ENCODE results near the gene MEIS1. TPM values are rescaled to one million over a fixed set of nuclear protein-coding genes. Genes with fewer than 3 reads are reported as not detected.
A peak's percentile ranks its signal among the peaks of the same experiment; 100 is the strongest.

MEIS1 gene
- total RNA-seq, 2 donors from 2014 or later, result 10.0 to 38.9 TPM

GRCh38 chr2:66568650-66569300 is 133.8 kb downstream of the MEIS1 start:
- DNase-seq, result no peak
- intact Hi-C loops (cut with DNase I, micrococcal nuclease), result no loop called here
- ATAC-seq, result no peak

DNA sequence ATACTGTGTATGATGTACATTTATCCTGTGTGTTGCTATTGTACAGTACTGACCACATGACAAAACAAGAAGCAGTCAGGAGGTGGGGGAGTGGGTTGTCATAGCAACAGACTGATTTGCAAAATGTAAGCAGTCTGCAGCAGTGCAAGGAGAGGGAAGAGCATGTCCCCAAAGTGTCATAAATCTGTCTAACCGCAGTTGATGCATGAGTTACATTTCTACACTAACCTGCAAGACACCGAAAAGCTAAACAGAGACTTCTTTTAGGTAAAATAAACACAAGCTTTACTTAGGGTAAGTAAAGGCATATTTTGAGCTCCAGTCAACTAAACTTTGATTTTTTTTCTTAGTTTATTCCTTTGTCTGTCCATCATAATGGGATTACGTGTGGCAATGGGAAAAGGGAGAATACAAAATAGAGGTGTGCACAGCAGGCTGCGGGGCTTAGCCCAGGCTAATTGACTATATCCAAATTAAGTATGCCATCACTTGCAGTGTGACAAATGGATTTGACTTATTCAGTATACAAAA is 134.5 kb downstream of the MEIS1 start:
- DNase-seq (no peak), ATAC-seq (no peak)
- intact Hi-C loops (cut with DNase I, micrococcal nuclease), result no loop called here

DNA sequence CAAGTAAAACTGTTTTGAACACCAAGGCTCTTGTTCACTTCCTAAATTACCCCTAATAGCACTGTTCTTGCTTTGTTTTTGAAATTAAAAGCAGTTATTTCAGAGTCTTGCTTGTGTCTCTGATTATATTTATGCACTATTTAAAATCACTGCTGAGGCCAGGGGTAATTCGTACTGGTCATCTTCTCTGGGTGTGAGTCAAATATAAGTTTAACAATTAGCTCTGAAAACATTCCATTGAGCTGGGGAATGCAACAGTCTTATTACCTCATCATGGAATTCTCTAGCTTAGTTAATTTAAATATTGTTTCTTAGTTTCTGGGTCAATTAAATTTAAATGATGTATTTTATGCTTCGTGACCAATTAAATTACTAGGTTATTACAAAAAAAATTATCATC is 135.0 kb downstream of the MEIS1 start:
- DNase-seq (no peak), ATAC-seq (no peak)
- intact Hi-C loops (cut with DNase I, micrococcal nuclease), result loop anchor here in 1 of 2 donors (10.0 kb wide), 1 partner anchor 135 kb away; the partner anchor contains the start of gene MEIS1

GRCh38 chr2:66570471-66570870 is 135.5 kb downstream of the MEIS1 start:
- intact Hi-C loops (cut with DNase I, micrococcal nuclease), result loop anchor here in 1 of 2 donors (10.0 kb wide), 1 partner anchor 136 kb away; the partner anchor contains the start of gene MEIS1
- no peak for DNase-seq
- no peak for ATAC-seq

- DNase-seq (no peak), ATAC-seq (no peak)
- intact Hi-C loops (cut with DNase I, micrococcal nuclease), result loop anchor here in 1 of 2 donors (10.0 kb wide), 1 partner anchor 137 kb away; the partner anchor contains the start of gene MEIS1
Observed at GRCh38 chr2:66571918-66572317, 137.0 kb downstream of the MEIS1 start.

GRCh38 chr2:66572391-66572790 is 137.5 kb downstream of the MEIS1 start:
- intact Hi-C loops (cut with DNase I, micrococcal nuclease), result loop anchor here in 1 of 2 donors (10.0 kb wide), 1 partner anchor 138 kb away; the partner anchor contains the start of gene MEIS1
- DNase-seq, result no peak
- ATAC-seq, result no peak

DNA sequence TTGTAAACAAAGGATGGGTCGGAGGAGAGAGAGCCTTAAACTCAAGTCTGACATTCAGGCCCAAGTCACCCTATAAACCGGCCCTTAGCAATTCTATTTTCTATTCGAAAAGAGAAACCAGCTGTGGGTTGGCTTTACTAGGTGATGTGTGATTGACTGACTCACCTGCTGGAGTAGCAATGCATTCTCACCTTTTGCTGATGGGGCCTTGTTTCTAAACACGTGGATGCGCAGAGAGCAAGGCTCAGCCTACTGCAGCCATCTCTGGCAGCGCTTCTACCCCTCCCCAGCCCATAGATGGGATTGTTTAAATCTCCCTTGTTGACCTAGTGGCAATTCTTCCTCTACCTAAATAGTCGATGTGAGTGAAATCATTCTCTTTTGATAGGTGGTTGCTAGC is 138.5 kb downstream of the MEIS1 start:
- no peak for DNase-seq
- ATAC-seq, result no peak
- intact Hi-C loops (cut with DNase I, micrococcal nuclease), result loop anchor here in 1 of 2 donors (10.0 kb wide), 1 partner anchor 139 kb away; the partner anchor contains the start of gene MEIS1

DNA sequence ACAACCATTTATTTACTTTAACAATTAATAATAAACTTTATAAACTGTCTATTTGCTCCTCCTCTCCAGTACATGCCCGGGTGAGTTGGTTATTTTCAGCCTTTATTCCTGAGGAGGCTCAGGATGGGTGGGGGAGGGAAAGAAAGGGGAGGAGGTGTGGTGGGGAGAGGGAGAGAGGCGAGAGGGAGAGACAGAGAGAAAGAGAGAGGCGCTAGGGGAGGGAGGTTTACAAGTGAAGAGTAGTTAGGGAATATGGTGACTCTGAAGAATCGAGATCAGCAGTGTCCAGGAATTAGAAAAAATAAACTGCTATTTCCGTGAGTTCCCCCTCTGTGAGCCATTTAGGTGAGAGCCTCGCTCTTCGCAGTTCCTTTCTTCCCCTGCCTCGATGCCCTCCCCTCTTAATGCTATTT is 138.9 kb downstream of the MEIS1 start:
- intact Hi-C loops (cut with DNase I, micrococcal nuclease), result loop anchor here in 1 of 2 donors (10.0 kb wide), 1 partner anchor 139 kb away; the partner anchor contains the start of gene MEIS1
- ATAC-seq, result no peak
- DNase-seq, result no peak

- ATAC-seq (peak; percentile 39), DNase-seq (peak; percentile 37 to 56)
- intact Hi-C loops (cut with DNase I, micrococcal nuclease), result loop anchor here (5.0 to 10.0 kb wide), 3 partner anchors 117 to 140 kb away; partner anchors contain the start of gene MEIS1 (in 2 of the 2)
Observed at GRCh38 chr2:66574701-66575624, 140.0 kb downstream of the MEIS1 start.

- DNase-seq (peak; percentile 24 to 37), ATAC-seq (peak; percentile 25)
- intact Hi-C loops (cut with DNase I, micrococcal nuclease), result loop anchor here (5.0 to 10.0 kb wide), 3 partner anchors 117 to 141 kb away; partner anchors contain the start of gene MEIS1 (in 2 of the 2)
Observed at GRCh38 chr2:66575625-66576310, 140.8 kb downstream of the MEIS1 start.

- ATAC-seq (peak; percentile 7), DNase-seq (no peak)
- intact Hi-C loops (cut with DNase I, micrococcal nuclease), result loop anchor here (5.0 to 10.0 kb wide), 3 partner anchors 116 to 141 kb away; partner anchors contain the start of gene MEIS1 (in 2 of the 2)
Observed at GRCh38 chr2:66576311-66576560, 141.3 kb downstream of the MEIS1 start.

GRCh38 chr2:66576561-66577320 is 141.8 kb downstream of the MEIS1 start:
- intact Hi-C loops (cut with DNase I, micrococcal nuclease), result loop anchor here (5.0 to 10.0 kb wide), 3 partner anchors 116 to 142 kb away; partner anchors contain the start of gene MEIS1 (in 2 of the 2)
- DNase-seq (peak in 1 of 2 donors; percentile 11), ATAC-seq (peak; percentile 37)

DNA sequence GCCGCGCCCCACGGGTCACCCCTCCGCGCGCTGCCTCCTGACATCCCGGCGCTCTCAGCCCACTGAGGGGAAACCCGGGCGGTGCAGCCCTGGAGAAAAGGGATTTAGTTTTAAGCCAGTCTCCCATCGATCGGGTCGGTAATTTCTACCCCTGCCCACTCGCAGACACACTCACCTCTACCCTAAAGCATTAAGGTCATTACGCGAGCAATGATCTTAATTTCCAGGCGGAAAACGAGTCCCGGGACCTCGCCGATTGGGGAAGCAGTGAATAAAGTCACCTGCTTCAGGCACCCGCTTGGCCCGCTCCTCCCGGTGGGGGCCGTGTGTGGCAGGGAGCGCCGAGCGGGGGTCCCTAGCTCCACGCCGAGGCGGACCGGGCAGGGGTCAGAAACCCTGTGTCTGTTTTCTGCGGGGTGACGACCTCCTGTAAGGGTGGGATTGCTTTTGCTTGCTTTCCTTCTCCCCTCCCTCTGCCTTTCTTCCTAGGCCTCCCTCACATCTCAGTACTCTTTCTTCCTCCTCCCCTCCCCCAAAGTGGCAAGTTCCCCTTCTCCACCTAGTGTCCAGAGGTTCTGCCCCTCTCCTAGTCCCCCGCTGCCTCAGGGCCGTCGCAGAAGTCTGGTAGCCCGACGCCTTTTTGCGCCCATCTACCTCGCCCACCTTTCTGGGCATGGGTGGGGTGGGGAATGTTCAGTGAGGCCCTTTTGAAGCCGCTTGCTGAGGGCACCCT is 142.6 kb downstream of the MEIS1 start:
- ATAC-seq, result peak; percentile 13
- DNase-seq, result no peak
- intact Hi-C loops (cut with DNase I, micrococcal nuclease), result loop anchor here (5.0 to 10.0 kb wide), 3 partner anchors 115 to 143 kb away; partner anchors contain the start of gene MEIS1 (in 2 of the 2)

- DNase-seq, result peak in 1 of 2 donors; percentile 8
- intact Hi-C loops (cut with DNase I, micrococcal nuclease), result loop anchor here (5.0 to 10.0 kb wide), 3 partner anchors 114 to 143 kb away; partner anchors contain the start of gene MEIS1 (in 2 of the 2)
- ATAC-seq, result no peak
Observed at GRCh38 chr2:66578054-66578686, 143.2 kb downstream of the MEIS1 start.

DNA sequence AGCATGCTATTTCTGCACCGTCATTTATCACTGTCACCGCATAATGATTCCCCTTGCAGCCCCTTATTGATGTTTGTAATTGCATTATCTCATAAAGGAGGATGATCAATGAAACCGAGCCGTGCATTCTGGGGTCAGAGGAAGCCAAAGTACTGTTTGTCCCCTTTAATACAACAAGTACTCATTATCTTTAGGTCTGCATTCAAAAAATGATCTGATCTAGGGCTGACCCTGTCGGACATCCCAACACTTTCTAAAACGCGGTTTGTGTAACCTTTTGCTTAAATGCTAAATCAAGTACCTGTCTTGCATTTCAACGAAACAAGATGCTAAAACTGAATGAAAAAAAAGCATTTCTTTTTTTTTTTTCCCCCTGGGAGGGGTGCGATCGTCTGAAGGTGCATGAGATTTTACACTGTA is 143.8 kb downstream of the MEIS1 start:
- no peak for DNase-seq
- intact Hi-C loops (cut with DNase I, micrococcal nuclease), result loop anchor here (5.0 to 10.0 kb wide), 3 partner anchors 114 to 144 kb away; partner anchors contain the start of gene MEIS1 (in 2 of the 2)
- no peak for ATAC-seq
